Endothelial cell of umbilical vein (primary cell): ENCODE measurements around the gene HTRA1. TPM values are rescaled to one million over a fixed set of nuclear protein-coding genes. Genes with fewer than 3 reads are reported as not detected.

Experiments
- BruUV-seq: library from RNA; stranded (reverse); fragments of 400-500 nt; replicated peaks from 2 replicates; lab custom pipeline; 2021; lab: Mats Ljungman, UMichigan
- CTCF ChIA-PET: fragments of 300-600, 350-600 bp; sonication (Branson Sonifier 250); formaldehyde crosslinking; loops from one replicate; lab custom pipeline; 2021; ENCODE audit warnings: antibody characterized with exemption, inconsistent platforms; lab: Charles Lee
- POLR2A ChIA-PET: fragments of 300-600, 350-600 bp; sonication (Branson Sonifier 250); formaldehyde crosslinking; loops from one replicate; lab custom pipeline; 2021; ENCODE audit warnings: antibody characterized with exemption, inconsistent platforms; lab: Charles Lee
- DNase-seq: peaks from one replicate; pipeline ENCODE4 v3.0.0-alpha.2; 2011; ENCODE audit warnings: low read depth, low spot score
- FAIRE-seq: peaks from 2 replicates; lab custom pipeline; 2011; peaks lifted over from hg19 to GRCh38; lab: Jason Lieb, UNC
- H2AFZ ChIP-seq: 2 replicates; pipeline ENCODE4 v1.6.0; 2012; ENCODE audit warnings: low read depth, low read length, control low read depth, inconsistent platforms
- H3K27ac ChIP-seq: 2 replicates; pipeline ENCODE4 v1.5.1; 2011; ENCODE audit warnings: low read depth, mild to moderate bottlenecking, control low read depth, low read length, moderate library complexity; ENCODE audit not compliant: insufficient read depth
- H3K27me3 ChIP-seq, 2 experiments: 2 replicates each; pipeline versions ENCODE4 v1.6.0 to v1.6.1; 2011; ENCODE audit warnings: low read length in 2 of 2, mixed read lengths in 1 of 2; ENCODE audit not compliant: control insufficient read depth in 2 of 2, insufficient read depth in 2 of 2
- H3K36me3 ChIP-seq, 2 experiments: 2 replicates in 1 of 2; 3 replicates in 1 of 2; pipeline ENCODE4 v1.5.1; 2011; ENCODE audit warnings: low read length in 2 of 2, mild to moderate bottlenecking in 1 of 2, moderate library complexity in 1 of 2; ENCODE audit not compliant: control insufficient read depth in 2 of 2, insufficient read depth in 2 of 2; ENCODE audit errors: extremely low read depth in 1 of 2
- H3K4me1 ChIP-seq: 3 replicates; pipeline ENCODE4 v1.5.1; 2011; ENCODE audit warnings: mild to moderate bottlenecking, low read length; ENCODE audit not compliant: control insufficient read depth, insufficient read depth; ENCODE audit errors: extremely low read depth
- H3K4me2 ChIP-seq: 2 replicates; pipeline ENCODE4 v1.6.1; 2011; ENCODE audit warnings: low read length, control low read depth, mixed read lengths; ENCODE audit not compliant: insufficient read depth
- H3K4me3 ChIP-seq, 3 experiments: fragments of 200-600 bp in 1 of 3; sonication (generic), shearing (Covaris generic) in 1 of 3; replicated peaks in 1 of 3; 2 replicates each; pipeline ENCODE4 v1.5.1; 2011 to 2016; ENCODE audit warnings: control low read depth in 3 of 3, low read length in 3 of 3, mild to moderate bottlenecking in 2 of 3, inconsistent platforms in 1 of 3, low read depth in 1 of 3, moderate library complexity in 1 of 3; ENCODE audit not compliant: insufficient read depth in 1 of 3
- H3K79me2 ChIP-seq: 2 replicates; pipeline ENCODE4 v1.6.0; 2012; ENCODE audit warnings: low read length, inconsistent platforms; ENCODE audit not compliant: control insufficient read depth, insufficient read depth
- H3K9ac ChIP-seq: replicated peaks from 2 replicates; pipeline ENCODE3; 2011; ENCODE audit warnings: low read length, control low read depth; ENCODE audit not compliant: insufficient read depth; ENCODE audit errors: extremely low read depth
- H3K9me1 ChIP-seq: replicated peaks from 3 replicates; pipeline ENCODE4 v1.6.0; 2011; ENCODE audit warnings: mild to moderate bottlenecking, low read length; ENCODE audit not compliant: control insufficient read depth, insufficient read depth; ENCODE audit errors: extremely low read depth
- H3K9me3 ChIP-seq: replicated peaks from 2 replicates; pipeline ENCODE4 v1.5.1; 2012; ENCODE audit warnings: low read length, inconsistent platforms; ENCODE audit not compliant: control insufficient read depth, insufficient read depth
- H4K20me1 ChIP-seq: replicated peaks from 2 replicates; pipeline ENCODE3; 2011; ENCODE audit warnings: mild to moderate bottlenecking, low read length; ENCODE audit not compliant: control insufficient read depth, insufficient read depth; ENCODE audit errors: extremely low read depth
- EZH2 ChIP-seq: IDR thresholded peaks from 2 replicates; pipeline ENCODE4 v1.6.1; 2012; ENCODE audit warnings: borderline replicate concordance, low read depth, mild to moderate bottlenecking, moderate library complexity, low read length, inconsistent platforms; ENCODE audit not compliant: severe bottlenecking
- FOS ChIP-seq: IDR thresholded peaks from 2 replicates; pipeline ENCODE4 v1.6.1; 2011; ENCODE audit warnings: mild to moderate bottlenecking, low read length, moderate library complexity, borderline replicate concordance; ENCODE audit not compliant: insufficient read depth
- GATA2 ChIP-seq: IDR thresholded peaks from 2 replicates; pipeline ENCODE4 v1.7.0; 2011; ENCODE audit warnings: low read depth, mild to moderate bottlenecking, moderate library complexity, mixed read lengths, low read length; ENCODE audit not compliant: insufficient read length, insufficient read depth
- JUN ChIP-seq: IDR thresholded peaks from 2 replicates; pipeline ENCODE4 v1.6.1; 2011; ENCODE audit warnings: borderline replicate concordance, low read depth; ENCODE audit not compliant: insufficient read length, insufficient read depth
- MYC ChIP-seq: IDR thresholded peaks from one replicate; pipeline ENCODE4 v1.6.1; 2011; ENCODE audit warnings: mild to moderate bottlenecking, low read depth, low read length
- POLR2A ChIP-seq: IDR thresholded peaks from 2 replicates; pipeline ENCODE4 v1.6.1; 2012; ENCODE audit warnings: low read depth, mild to moderate bottlenecking, control low read depth, low read length
- POLR2AphosphoS5 ChIP-seq: IDR thresholded peaks from 2 replicates; pipeline ENCODE4 v1.6.1; 2012; ENCODE audit warnings: low read depth, mild to moderate bottlenecking, control low read depth, low read length, moderate library complexity; ENCODE audit not compliant: insufficient read depth
- dilution Hi-C: fragments of 300-500 bp; cut with MboI; formaldehyde crosslinking; loops from one replicate; pipeline ENCODE4 v1.15.0; 2019; ENCODE audit warnings: low sequenced_read_pairs; ENCODE audit not compliant: extremely low pct_ligation_motif_present
- intact Hi-C: fragments of 100-400 bp; cut with micrococcal nuclease; formaldehyde crosslinking; loops from one replicate; pipeline ENCODE4 v1.10.0; 2022
- polyA plus RNA-seq, 4 experiments: library from polyadenylated mRNA; depleted of rRNA in 3 of 4; stranded (reverse) in 3 of 4; unstranded in 1 of 4; fragments of >200 nt; gene quantifications; 2 replicates each; pipeline versions ENCODE4 v1.2.1 to v1.2.3, GENCODE V29; 2011 to 2012; ENCODE audit warnings: missing spikeins in 1 of 4
- total RNA-seq: library from RNA; stranded (reverse); gene quantifications from 2 replicates; pipeline ENCODE4 v1.2.3, GENCODE V29; 2021
- TF ChIP-seq, protein P1 (sequence below): IDR thresholded peaks from 2 replicates; pipeline ENCODE4 v1.6.1; 2011; ENCODE audit not compliant: insufficient read depth, insufficient read length
- TF ChIP-seq, protein P2 (sequence below), 2 donors: IDR thresholded peaks; 1 replicate in 1 of 2; 2 replicates in 1 of 2; pipeline ENCODE4 v1.5.1; 2011; ENCODE audit warnings: low read length in 2 of 2, mild to moderate bottlenecking in 2 of 2, moderate library complexity in 2 of 2, control low read depth in 1 of 2, inconsistent platforms in 1 of 2, low read depth in 1 of 2; ENCODE audit not compliant: insufficient read depth in 1 of 2; ENCODE audit errors: extremely low read depth in 1 of 2

HTRA1 gene
- total and polyA plus RNA-seq, 2 donors (not counting 3 experiments of a cell fraction or from before 2014, with no cell fraction given) = 192 to 270 TPM

DNA sequence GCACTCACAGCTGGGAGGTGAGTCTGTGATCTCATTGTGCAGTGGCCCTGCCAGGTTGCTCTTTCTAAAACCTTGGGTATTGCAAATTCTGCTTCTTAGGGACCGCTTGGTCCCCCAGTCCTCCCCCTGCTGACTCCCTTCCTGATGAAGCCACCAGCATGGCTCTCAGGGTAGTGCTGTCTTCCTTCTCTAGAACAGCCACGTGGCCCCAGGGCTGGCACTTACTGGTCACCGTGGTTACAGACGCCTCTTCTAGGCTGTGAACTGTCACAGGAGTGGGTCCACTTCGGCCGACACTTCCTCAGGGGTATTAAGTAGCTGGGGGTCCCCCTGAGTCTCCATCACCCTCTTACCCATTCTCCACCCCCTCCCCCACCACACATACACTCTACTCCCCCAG lies 2.7 kb upstream of the HTRA1 start:
- BruUV-seq = no TSS peak
- no peak for TF ChIP-seq POLR2AphosphoS5
- no peak for TF ChIP-seq JUN
- TF ChIP-seq FOS = no peak
- TF ChIP-seq POLR2A = no peak
- TF ChIP-seq MYC = no peak
- TF ChIP-seq, protein P1, sequence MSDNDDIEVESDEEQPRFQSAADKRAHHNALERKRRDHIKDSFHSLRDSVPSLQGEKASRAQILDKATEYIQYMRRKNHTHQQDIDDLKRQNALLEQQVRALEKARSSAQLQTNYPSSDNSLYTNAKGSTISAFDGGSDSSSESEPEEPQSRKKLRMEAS = no peak
- TF ChIP-seq, protein P2, sequence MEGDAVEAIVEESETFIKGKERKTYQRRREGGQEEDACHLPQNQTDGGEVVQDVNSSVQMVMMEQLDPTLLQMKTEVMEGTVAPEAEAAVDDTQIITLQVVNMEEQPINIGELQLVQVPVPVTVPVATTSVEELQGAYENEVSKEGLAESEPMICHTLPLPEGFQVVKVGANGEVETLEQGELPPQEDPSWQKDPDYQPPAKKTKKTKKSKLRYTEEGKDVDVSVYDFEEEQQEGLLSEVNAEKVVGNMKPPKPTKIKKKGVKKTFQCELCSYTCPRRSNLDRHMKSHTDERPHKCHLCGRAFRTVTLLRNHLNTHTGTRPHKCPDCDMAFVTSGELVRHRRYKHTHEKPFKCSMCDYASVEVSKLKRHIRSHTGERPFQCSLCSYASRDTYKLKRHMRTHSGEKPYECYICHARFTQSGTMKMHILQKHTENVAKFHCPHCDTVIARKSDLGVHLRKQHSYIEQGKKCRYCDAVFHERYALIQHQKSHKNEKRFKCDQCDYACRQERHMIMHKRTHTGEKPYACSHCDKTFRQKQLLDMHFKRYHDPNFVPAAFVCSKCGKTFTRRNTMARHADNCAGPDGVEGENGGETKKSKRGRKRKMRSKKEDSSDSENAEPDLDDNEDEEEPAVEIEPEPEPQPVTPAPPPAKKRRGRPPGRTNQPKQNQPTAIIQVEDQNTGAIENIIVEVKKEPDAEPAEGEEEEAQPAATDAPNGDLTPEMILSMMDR (IDR thresholded peaks at IDR 0.05; ENCODE audit: extremely low read depth in 1 of 2, insufficient read depth in 1 of 2, low read depth in 1 of 2, low read length in 2 of 2) = no peak
- TF ChIP-seq EZH2 = no peak
- no peak for TF ChIP-seq GATA2
- POLR2A ChIA-PET = no interaction called here

More for the DNA sequence above, 2.7 kb upstream of the HTRA1 start:
- Histone ChIP-seq H3K27me3 (no peaks in the 10 kb centered on the region), H3K4me1 (peaks cover 14% of the 10 kb centered on the region), H3K36me3 (no peaks in the 10 kb centered on the region), H3K9me1 (no peaks in the 10 kb centered on the region), H2AFZ (no peak overlapping the region), H3K79me2 (peaks cover 11% of the 10 kb centered on the region), H3K27ac (no peak overlapping the region), H3K4me3 (no peak overlapping the region), H3K4me2 (no peak overlapping the region), H3K9me3 (no peaks in the 10 kb centered on the region), H4K20me1 (no peaks in the 10 kb centered on the region), H3K9ac (no peak overlapping the region)
- CTCF ChIA-PET = interaction anchor here (1.5 to 2.1 kb wide), 2 partner anchors 107 to 160 kb away, joined by 3 to 9 read pairs; no protein-coding TSS in a partner anchor
- dilution Hi-C loops = no loop called here
- DNase-seq (no peak), FAIRE-seq (no peak)
- intact Hi-C loops = no loop called here
